ENCODE data around the gene MTMR10.
A peak's percentile ranks its signal among the peaks of the same experiment; 100 is the strongest.

The MTMR10 gene

GRCh38 chr15:31017311-31017710 is 25.9 kb upstream of the MTMR10 start:
- no peak for TF ChIP-seq CTCF (IDR thresholded peaks at IDR 0.05; ENCODE audit: unreplicated experiment in 3 of 3)
- Mint-ChIP-seq H3K4me1 (no peaks in the 10 kb centered on the region), H3K27ac (no peak overlapping the region), H3K4me3 (no peak overlapping the region), H3K9me3 (peaks cover 20% of the 10 kb centered on the region), H3K27me3 (ENCODE audit: low read depth) (no peaks in the 10 kb centered on the region), H3K36me3 (ENCODE audit: low read depth) (peaks cover 11% of the 10 kb centered on the region)

- H3K9me3 Mint-ChIP-seq, result peaks cover 26% of the 10 kb centered on the region
- no peak for TF ChIP-seq CTCF (IDR thresholded peaks at IDR 0.05; ENCODE audit: unreplicated experiment in 3 of 3)
- no peak overlapping the region for H3K27ac Mint-ChIP-seq
- no peak overlapping the region for H3K4me3 Mint-ChIP-seq
- H3K4me1 Mint-ChIP-seq, result no peaks in the 10 kb centered on the region
- peaks cover 14% of the 10 kb centered on the region for H3K36me3 Mint-ChIP-seq (ENCODE audit: low read depth)
- no peaks in the 10 kb centered on the region for H3K27me3 Mint-ChIP-seq (ENCODE audit: low read depth)
Measured at GRCh38 chr15:31016446-31016915, 25.1 kb upstream of the MTMR10 start.

GRCh38 chr15:31014608-31014925 is 23.1 kb upstream of the MTMR10 start:
- H3K4me3 Mint-ChIP-seq, result no peak overlapping the region
- peaks cover 14% of the 10 kb centered on the region for H3K36me3 Mint-ChIP-seq (ENCODE audit: low read depth)
- peak overlapping the region in 1 of 3 experiments; percentile 83 for H3K27ac Mint-ChIP-seq
- TF ChIP-seq CTCF (IDR thresholded peaks at IDR 0.05; ENCODE audit: unreplicated experiment in 3 of 3), result no peak
- no peaks in the 10 kb centered on the region for H3K4me1 Mint-ChIP-seq
- H3K27me3 Mint-ChIP-seq (ENCODE audit: low read depth), result no peaks in the 10 kb centered on the region
- H3K9me3 Mint-ChIP-seq, result peaks cover 29% of the 10 kb centered on the region

- Mint-ChIP-seq H3K4me1 (no peaks in the 10 kb centered on the region), H3K4me3 (no peak overlapping the region), H3K9me3 (peaks cover 29% of the 10 kb centered on the region), H3K36me3 (ENCODE audit: low read depth) (peaks cover 14% of the 10 kb centered on the region), H3K27me3 (ENCODE audit: low read depth) (no peaks in the 10 kb centered on the region), H3K27ac (peak overlapping the region in 1 of 3 experiments; percentile 83)
- TF ChIP-seq CTCF (IDR thresholded peaks at IDR 0.05; ENCODE audit: unreplicated experiment in 3 of 3), result no peak
Measured at GRCh38 chr15:31013863-31014607, 22.6 kb upstream of the MTMR10 start.

GRCh38 chr15:31012455-31012854 is 21.0 kb upstream of the MTMR10 start:
- H3K27ac Mint-ChIP-seq, result no peak overlapping the region
- H3K9me3 Mint-ChIP-seq, result peaks cover 29% of the 10 kb centered on the region
- no peaks in the 10 kb centered on the region for H3K27me3 Mint-ChIP-seq (ENCODE audit: low read depth)
- no peak overlapping the region for H3K4me3 Mint-ChIP-seq
- peaks cover 14% of the 10 kb centered on the region for H3K36me3 Mint-ChIP-seq (ENCODE audit: low read depth)
- no peaks in the 10 kb centered on the region for H3K4me1 Mint-ChIP-seq
- TF ChIP-seq CTCF (IDR thresholded peaks at IDR 0.05; ENCODE audit: unreplicated experiment in 3 of 3), result no peak

- Mint-ChIP-seq H3K4me3 (no peak overlapping the region), H3K27ac (no peak overlapping the region), H3K9me3 (peaks cover 24% of the 10 kb centered on the region), H3K27me3 (ENCODE audit: low read depth) (peaks cover 5% of the 10 kb centered on the region), H3K36me3 (ENCODE audit: low read depth) (peaks cover 14% of the 10 kb centered on the region), H3K4me1 (no peaks in the 10 kb centered on the region)
- no peak for TF ChIP-seq CTCF (IDR thresholded peaks at IDR 0.05; ENCODE audit: unreplicated experiment in 3 of 3)
Measured at GRCh38 chr15:31010036-31010435, 18.6 kb upstream of the MTMR10 start.
